Suprapubic skin (tissue), 4 donors: Measurements from ENCODE around the gene CSRP1. TPM values are rescaled to one million over a fixed set of nuclear protein-coding genes. Genes with fewer than 3 reads are reported as not detected.

Experiments used
- DNase-seq, 2 donors: peaks; one replicate each; pipeline ENCODE4 v3.0.0-alpha.2; 2019; ENCODE audit warnings: low spot score in 2 of 2
- H3K27ac ChIP-seq: fragments of 200-600 bp; sonication (generic); one replicate; pipeline ENCODE4 v1.5.1; 2019
- H3K27me3 ChIP-seq: fragments of 200-600 bp; sonication (generic); one replicate; pipeline ENCODE4 v1.5.1; 2019
- H3K36me3 ChIP-seq: fragments of 200-600 bp; sonication (generic); one replicate; pipeline ENCODE4 v1.5.1; 2019
- H3K4me1 ChIP-seq: fragments of 200-600 bp; sonication (generic); one replicate; pipeline ENCODE4 v1.5.1; 2019
- H3K4me3 ChIP-seq: fragments of 200-600 bp; sonication (generic); one replicate; pipeline ENCODE4 v1.5.1; 2019; ENCODE audit warnings: mild to moderate bottlenecking
- H3K9me3 ChIP-seq: fragments of 200-600 bp; sonication (generic); one replicate; pipeline ENCODE4 v1.5.1; 2019
- CTCF ChIP-seq, 2 donors: fragments of 200-600 bp in 1 of 2; fragments of 450-650 bp in 1 of 2; sonication (generic) in 1 of 2; IDR thresholded peaks; one replicate each; pipeline ENCODE4 v1.5.1; 2016 to 2019; ENCODE audit warnings: antibody characterized with exemption in 2 of 2, mild to moderate bottlenecking in 1 of 2, moderate library complexity in 1 of 2
- EP300 ChIP-seq: sonication (generic); formaldehyde crosslinking; IDR thresholded peaks from one replicate; pipeline ENCODE4 v1.6.1; 2017; ENCODE audit warnings: antibody characterized with exemption
- POLR2A ChIP-seq, 2 donors: fragments of 450-650 bp; IDR thresholded peaks; one replicate each; pipeline ENCODE4 v1.6.1; 2017; ENCODE audit warnings: antibody characterized with exemption in 2 of 2, mild to moderate bottlenecking in 2 of 2, moderate library complexity in 2 of 2
- POLR2AphosphoS5 ChIP-seq, 3 donors: sonication (generic); formaldehyde crosslinking; IDR thresholded peaks; one replicate each; pipeline ENCODE4 v1.6.1; 2017; ENCODE audit warnings: antibody characterized with exemption in 3 of 3
- whole genome bisulfite sequencing: methylation state at CpG from one replicate; pipeline ENCODE4 v1.1.5; 2018; 5-methylcytosine and 5-hydroxymethylcytosine counted together
- total RNA-seq, 4 donors: library from RNA; depleted of rRNA; stranded (reverse); fragments of >200 nt; gene quantifications; one replicate each; pipeline ENCODE4 v1.1.0, GENCODE V29; 2016

CSRP1 gene
- total RNA-seq, 4 donors from 2014 or later, result 379 to 436 (median 414) TPM

GRCh38 chr1:201544710-201545109 lies 37.8 kb upstream of the CSRP1 start:
- no peaks in the 10 kb centered on the region for H3K36me3 ChIP-seq
- no peaks in the 10 kb centered on the region for H3K27me3 ChIP-seq
- H3K9me3 ChIP-seq, result no peaks in the 10 kb centered on the region
- no peak overlapping the region for H3K4me3 ChIP-seq
- peaks cover 38% of the 10 kb centered on the region for H3K4me1 ChIP-seq
- TF ChIP-seq POLR2AphosphoS5 (IDR thresholded peaks at IDR 0.05), result no peak
- no peak for TF ChIP-seq CTCF (IDR thresholded peaks at IDR 0.05)
- no peak for TF ChIP-seq EP300
- H3K27ac ChIP-seq, result no peak overlapping the region
- no peak for DNase-seq
- 96% methylated on average over 3 of the region's 3 CpGs for whole genome bisulfite sequencing

DNA sequence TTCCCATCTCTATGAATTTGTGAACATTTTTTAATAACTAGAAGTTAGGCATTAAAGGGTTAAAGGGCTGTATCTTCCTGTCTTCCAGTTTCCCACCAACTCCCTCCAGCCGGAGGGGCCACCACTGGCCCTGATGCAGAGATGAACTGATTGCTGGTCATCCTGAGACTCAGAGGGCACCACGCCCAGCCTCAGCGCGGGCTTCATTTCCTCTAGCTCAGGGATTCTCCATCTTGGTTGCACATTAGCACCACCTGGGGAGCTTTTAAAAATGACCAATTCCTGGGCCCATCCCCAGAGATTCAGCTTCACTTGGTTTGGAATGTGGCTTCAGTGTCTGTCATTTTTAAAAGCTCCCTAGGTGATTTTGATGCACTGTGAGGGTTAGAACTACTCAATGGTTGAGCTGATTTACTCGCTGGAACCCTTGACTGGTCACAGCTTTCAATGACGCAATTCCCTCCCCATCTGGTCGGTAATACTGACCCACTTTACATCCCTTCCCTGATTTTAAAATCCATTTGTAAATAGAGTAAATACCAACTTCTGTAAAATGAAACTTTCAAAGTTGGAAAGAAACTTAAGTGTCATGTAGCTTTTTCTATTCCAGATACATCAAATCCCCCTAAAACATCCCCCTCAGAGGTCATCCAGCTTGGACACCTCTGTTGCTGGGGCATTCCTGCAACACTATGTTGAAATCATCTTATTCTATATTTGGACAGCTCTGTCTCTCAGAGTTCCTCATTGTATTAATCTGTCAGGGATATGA lies 37.1 kb upstream of the CSRP1 start:
- no peak overlapping the region for H3K4me3 ChIP-seq
- no peaks in the 10 kb centered on the region for H3K9me3 ChIP-seq
- TF ChIP-seq POLR2AphosphoS5 (IDR thresholded peaks at IDR 0.05), result no peak
- DNase-seq, result peak in 1 of 2 donors; percentile 65
- H3K27me3 ChIP-seq, result no peaks in the 10 kb centered on the region
- peak overlapping the region; percentile 11 for H3K27ac ChIP-seq
- H3K36me3 ChIP-seq, result no peaks in the 10 kb centered on the region
- peaks cover 43% of the 10 kb centered on the region for H3K4me1 ChIP-seq
- 70% methylated on average over 7 of the region's 7 CpGs for WGBS

DNA sequence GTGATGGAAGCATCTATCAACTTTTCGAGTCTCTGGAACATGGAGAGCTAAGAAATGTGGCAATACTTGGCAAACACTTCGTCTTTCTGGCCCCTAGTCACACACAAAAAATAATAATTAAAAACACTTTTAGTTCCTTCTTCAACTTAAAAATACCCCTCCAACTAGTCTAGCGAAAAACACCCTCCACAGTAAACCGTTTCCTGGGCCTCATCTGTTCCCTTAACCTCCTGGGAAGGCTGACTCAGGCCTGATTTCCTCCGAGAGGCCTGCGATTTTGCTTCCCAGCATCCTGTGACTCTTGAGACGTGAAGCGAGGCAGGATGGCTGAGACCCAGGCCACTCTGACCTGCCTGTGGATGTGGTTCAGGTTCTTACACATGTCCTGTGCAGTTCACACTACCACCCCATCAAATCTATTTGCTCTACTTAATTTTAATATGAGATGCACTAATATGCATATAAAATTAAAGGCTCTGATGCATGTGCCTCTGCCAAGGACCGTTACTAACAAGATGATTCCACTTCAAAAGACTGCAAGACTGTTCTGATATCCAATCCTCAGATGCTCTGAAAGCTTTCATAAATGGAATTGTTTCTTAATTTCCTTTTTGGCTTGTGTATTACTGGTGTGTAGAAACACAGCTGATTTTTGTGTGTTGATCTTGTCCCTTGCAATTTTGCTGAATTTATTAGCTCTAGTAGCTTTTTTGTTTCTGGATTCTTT lies 35.5 kb upstream of the CSRP1 start:
- no peak overlapping the region for H3K4me3 ChIP-seq

DNA sequence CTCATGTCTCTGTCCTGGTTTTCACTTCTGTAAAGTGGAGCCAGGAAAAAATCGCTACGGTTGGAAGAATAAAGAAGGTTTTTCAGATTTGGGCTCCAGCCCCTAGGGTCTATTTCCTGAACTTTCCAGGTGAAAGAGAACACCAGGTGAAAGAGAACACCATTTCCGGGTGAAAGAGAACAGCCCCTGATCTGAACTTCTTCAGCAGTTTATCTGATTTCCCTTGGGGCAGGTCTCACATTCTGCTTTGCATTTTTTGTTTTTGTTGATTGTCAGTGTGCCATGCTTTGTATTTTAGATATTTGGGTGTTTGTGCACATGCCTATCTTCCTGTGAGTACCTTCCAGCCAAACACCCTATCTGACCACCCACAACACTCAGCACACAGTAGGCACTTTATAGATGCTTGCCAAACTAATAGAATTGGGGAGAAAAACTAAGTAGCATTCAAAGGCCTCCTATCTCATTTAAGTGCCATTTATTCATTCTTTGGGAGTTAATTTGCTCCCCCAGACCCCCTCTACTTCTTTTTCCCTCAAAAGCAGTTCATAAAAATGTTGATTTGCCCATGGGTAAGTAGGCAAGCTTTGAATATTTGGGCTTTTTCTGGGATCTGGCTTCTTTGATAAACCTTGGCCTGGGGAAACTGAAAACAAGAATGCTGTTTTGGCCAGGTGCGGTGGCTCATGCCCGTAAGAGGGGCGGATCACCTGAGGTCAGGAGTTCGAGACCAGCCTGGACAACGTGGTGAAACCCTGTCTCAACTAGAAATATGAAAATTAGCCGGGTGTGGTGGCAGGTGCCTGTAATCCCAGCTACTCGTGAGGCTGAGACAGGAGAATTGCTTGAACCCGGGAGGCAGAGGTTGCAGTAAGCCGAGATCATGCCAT lies 34.2 kb upstream of the CSRP1 start:
- Histone ChIP-seq H3K27me3 (no peaks in the 10 kb centered on the region), H3K27ac (peak overlapping the region; percentile 88), H3K4me1 (peaks cover 72% of the 10 kb centered on the region), H3K4me3 (no peak overlapping the region), H3K9me3 (no peaks in the 10 kb centered on the region), H3K36me3 (no peaks in the 10 kb centered on the region)
- no peak for TF ChIP-seq POLR2AphosphoS5 (IDR thresholded peaks at IDR 0.05)
- TF ChIP-seq EP300, result no peak
- TF ChIP-seq POLR2A (IDR thresholded peaks at IDR 0.05), result no peak
- no peak for TF ChIP-seq CTCF (IDR thresholded peaks at IDR 0.05)
- peak in 1 of 2 donors; percentile 50 for DNase-seq
- WGBS, result 76% methylated on average over 12 of the region's 12 CpGs

More for the DNA sequence above, 35.5 kb upstream of the CSRP1 start:
- no peaks in the 10 kb centered on the region for H3K27me3 ChIP-seq
- 62% methylated on average over 9 of the region's 9 CpGs for WGBS
- H3K9me3 ChIP-seq, result no peaks in the 10 kb centered on the region
- peak in 1 of 2 donors; percentile 76 for DNase-seq
- peaks cover 59% of the 10 kb centered on the region for H3K4me1 ChIP-seq
- no peak for TF ChIP-seq EP300
- no peak for TF ChIP-seq POLR2A (IDR thresholded peaks at IDR 0.05)
- no peak for TF ChIP-seq CTCF (IDR thresholded peaks at IDR 0.05)
- TF ChIP-seq POLR2AphosphoS5 (IDR thresholded peaks at IDR 0.05), result no peak
- no peaks in the 10 kb centered on the region for H3K36me3 ChIP-seq
- H3K27ac ChIP-seq, result peak overlapping the region; percentile 88

DNA sequence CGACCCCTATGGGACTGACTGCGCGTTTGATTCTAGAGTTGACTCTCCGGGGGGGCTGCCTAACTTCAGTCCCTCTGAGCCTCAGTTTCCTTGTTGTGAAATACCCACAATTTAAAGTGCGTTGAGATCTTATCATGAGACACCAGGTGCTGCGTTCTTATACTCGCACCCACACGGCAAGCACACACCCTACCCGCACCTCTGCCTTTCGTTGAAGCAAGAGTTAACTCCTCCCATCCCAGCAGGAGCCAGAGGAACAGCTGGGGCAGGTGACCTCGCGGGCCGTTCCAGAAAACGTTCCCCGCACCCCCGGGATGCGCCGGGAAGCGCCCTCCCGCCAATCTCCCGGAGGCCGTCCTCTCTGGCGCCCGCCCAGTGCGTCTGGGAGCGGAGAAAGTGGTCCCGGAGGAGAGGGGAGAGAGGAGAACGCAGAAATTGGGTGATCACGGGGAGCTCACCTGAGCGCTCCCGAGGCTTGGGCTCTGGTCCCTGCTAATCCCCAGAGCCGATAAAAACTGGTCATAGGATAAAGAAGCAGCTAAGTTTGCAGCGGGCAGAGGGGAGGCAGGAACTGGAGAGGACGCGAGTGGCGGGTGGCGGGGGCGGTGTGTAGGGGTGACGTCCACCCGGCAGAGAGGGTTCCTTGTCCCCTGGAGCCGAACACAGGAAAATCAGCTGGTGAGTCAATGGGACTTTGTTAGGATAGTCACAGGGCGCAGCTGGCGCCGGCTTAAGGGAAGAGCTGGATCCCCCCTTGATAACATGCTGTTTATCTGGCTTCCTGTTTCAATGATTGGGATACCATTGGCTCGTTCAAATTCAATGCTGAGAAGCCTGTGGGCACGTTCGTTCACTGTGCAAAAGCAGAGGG lies 32.9 kb upstream of the CSRP1 start:
- H3K4me3 ChIP-seq, result peak overlapping the region; percentile 78
- peaks cover 85% of the 10 kb centered on the region for H3K4me1 ChIP-seq
- WGBS, result 3% methylated on average over 47 of the region's 47 CpGs
- TF ChIP-seq POLR2AphosphoS5 (IDR thresholded peaks at IDR 0.05), result no peak
- TF ChIP-seq POLR2A (IDR thresholded peaks at IDR 0.05), result no peak
- TF ChIP-seq EP300, result no peak
- TF ChIP-seq CTCF (IDR thresholded peaks at IDR 0.05), result no peak
- DNase-seq, result peak; percentile 88
- no peaks in the 10 kb centered on the region for H3K9me3 ChIP-seq
- no peaks in the 10 kb centered on the region for H3K36me3 ChIP-seq
- no peaks in the 10 kb centered on the region for H3K27me3 ChIP-seq
- H3K27ac ChIP-seq, result peak overlapping the region; percentile 88
